ENCODE measurements around the gene SPTSSA.

DNA sequence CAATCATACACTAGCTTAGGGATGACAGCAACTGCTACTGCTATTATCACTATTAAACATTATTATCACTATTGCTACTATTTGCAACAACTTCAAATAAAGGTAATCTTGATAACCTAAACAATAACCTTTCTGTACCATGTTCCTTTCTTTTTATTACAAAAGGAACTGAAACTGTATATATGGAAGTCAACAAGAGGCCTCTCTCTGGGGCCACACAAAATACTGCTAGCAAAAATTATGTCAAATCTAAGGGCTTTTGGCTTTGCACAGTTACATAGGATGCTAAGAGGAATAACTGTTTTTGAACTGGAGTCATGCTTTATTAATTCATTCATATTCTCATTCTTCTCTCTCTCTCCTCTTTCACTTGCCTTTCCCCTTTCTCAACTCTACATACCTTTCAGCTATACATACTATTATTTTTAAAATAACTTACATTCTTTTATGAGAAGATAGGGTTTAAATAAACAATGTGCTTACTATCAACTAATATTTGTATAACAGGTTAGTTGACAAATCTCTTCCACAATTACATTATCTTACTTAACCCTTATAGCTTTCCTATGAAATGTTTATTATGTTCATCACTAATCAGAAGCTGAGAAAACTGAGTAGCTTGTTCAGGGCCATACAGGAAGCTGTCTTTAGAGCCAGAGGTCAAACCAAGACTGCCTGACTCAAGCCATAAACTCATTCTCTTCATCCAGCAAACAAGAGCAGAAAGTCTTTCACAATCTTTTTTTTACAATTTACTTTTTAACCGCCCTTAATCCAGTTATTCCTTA is 25.7 kb downstream of the SPTSSA start:
- TF ChIP-seq, protein P1, sequence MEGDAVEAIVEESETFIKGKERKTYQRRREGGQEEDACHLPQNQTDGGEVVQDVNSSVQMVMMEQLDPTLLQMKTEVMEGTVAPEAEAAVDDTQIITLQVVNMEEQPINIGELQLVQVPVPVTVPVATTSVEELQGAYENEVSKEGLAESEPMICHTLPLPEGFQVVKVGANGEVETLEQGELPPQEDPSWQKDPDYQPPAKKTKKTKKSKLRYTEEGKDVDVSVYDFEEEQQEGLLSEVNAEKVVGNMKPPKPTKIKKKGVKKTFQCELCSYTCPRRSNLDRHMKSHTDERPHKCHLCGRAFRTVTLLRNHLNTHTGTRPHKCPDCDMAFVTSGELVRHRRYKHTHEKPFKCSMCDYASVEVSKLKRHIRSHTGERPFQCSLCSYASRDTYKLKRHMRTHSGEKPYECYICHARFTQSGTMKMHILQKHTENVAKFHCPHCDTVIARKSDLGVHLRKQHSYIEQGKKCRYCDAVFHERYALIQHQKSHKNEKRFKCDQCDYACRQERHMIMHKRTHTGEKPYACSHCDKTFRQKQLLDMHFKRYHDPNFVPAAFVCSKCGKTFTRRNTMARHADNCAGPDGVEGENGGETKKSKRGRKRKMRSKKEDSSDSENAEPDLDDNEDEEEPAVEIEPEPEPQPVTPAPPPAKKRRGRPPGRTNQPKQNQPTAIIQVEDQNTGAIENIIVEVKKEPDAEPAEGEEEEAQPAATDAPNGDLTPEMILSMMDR (IDR thresholded peaks at IDR 0.05; ENCODE audit: low read depth, low read length) = no peak
- TF ChIP-seq EZH2phosphoT487 (IDR thresholded peaks at IDR 0.05; ENCODE audit: low read depth) = no peak

Measured in OCI-LY3 (cell line).